ENCODE data around the gene TRAF7. TPM values are rescaled to one million over a fixed set of nuclear protein-coding genes. Genes with fewer than 3 reads are reported as not detected.
"Not testable (repeated sequence)": the region's sequence is repeated elsewhere in the genome, so short reads cannot be mapped to it uniquely, and the experiment has no call there.

Gene TRAF7
- total and polyA plus RNA-seq, 2 donors: 22.3 to 23.9 TPM

DNA sequence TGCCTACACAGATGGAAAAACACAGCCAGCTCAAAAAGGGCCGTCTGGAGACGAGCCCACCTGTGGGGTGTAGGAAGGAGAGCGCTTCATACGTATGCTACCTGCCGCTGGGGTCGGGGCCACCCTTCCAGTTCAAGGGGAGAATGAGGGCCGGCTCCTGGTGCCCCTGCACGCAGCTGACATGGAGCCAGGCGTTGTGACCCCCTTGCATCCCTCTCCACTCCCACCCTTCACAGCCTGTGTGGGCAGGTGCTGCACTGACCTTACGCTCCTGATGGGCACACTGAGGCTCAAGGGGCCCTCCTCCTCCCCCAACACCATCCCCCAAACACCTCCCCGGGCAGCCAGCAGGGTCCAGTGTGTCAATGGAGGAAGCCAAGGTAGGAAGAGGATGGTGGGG is 30.0 kb upstream of the TRAF7 start:
- not testable (repeated sequence) for DNase-seq (ENCODE audit: low read depth in 6 of 9, low spot score in 9 of 9); H3K4me3 ChIP-seq (ENCODE audit: low read length in 2 of 2); H3K36me3 ChIP-seq (ENCODE audit: control insufficient read depth in 2 of 2, insufficient read depth in 2 of 2, low read length in 1 of 2); H3K27me3 ChIP-seq (ENCODE audit: control insufficient read depth in 2 of 2, insufficient read depth in 1 of 2, low read length in 1 of 2); H3K27ac ChIP-seq (ENCODE audit: low read depth in 1 of 2, low read length in 1 of 2); H3K9me3 ChIP-seq (ENCODE audit: control insufficient read depth in 2 of 2, insufficient read depth in 1 of 2, low read length in 1 of 2)
- H3K4me1 ChIP-seq (ENCODE audit: control insufficient read depth in 2 of 2, insufficient read depth in 2 of 2, low read length in 2 of 2): peaks cover 6 to 27% of the 10 kb centered on the region in 2 donors
- WGBS: 66% methylated on average over 11 of the region's 11 CpGs

DNA sequence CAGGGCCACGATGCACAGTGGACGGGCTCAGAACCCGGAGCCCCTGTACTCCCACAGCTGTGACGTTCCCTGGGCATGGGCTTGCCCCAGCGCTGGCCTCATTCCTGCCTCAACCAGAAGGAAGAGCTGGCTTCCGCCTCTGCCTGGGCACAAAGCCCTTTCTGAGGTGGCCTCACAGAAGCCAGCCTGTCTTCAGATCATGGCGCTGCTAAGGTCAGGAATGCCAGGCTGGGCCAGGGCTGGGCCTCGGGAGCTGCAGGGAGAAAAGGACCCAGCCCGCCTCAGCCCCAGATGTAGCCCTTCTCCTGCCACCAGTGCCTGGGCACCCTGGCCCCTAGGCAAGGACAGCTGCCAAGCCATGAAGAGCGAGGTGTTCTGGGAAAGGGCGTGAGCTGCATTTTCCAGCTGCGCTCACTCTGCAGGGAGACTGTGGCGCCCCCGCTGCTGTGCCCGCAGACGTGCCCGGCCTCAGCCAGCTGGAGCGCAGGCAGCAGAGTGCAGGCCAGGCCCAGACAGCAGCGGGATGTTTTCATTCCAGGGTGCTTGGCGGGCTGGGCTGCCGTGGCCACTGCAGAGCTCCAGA is 29.3 kb upstream of the TRAF7 start:
- not testable (repeated sequence) for H3K4me3 ChIP-seq (ENCODE audit: low read length in 2 of 2); H3K27ac ChIP-seq (ENCODE audit: low read depth in 1 of 2, low read length in 1 of 2); H3K36me3 ChIP-seq (ENCODE audit: control insufficient read depth in 2 of 2, insufficient read depth in 2 of 2, low read length in 1 of 2); DNase-seq (ENCODE audit: low read depth in 6 of 9, low spot score in 9 of 9); H3K27me3 ChIP-seq (ENCODE audit: control insufficient read depth in 2 of 2, insufficient read depth in 1 of 2, low read length in 1 of 2); H3K9me3 ChIP-seq (ENCODE audit: control insufficient read depth in 2 of 2, insufficient read depth in 1 of 2, low read length in 1 of 2)
- 94% methylated on average over 21 of the region's 21 CpGs for WGBS
- H3K4me1 ChIP-seq (ENCODE audit: control insufficient read depth in 2 of 2, insufficient read depth in 2 of 2, low read length in 2 of 2): peaks cover 6 to 27% of the 10 kb centered on the region in 2 donors

- WGBS: 93% methylated on average over 31 of the region's 31 CpGs
- H3K27ac ChIP-seq (ENCODE audit: low read depth in 1 of 2, low read length in 1 of 2): peak overlapping the region in 1 of 2 donors; percentile 38
- DNase-seq (ENCODE audit: low read depth in 6 of 9, low spot score in 9 of 9); H3K27me3 ChIP-seq (ENCODE audit: control insufficient read depth in 2 of 2, insufficient read depth in 1 of 2, low read length in 1 of 2); H3K4me3 ChIP-seq (ENCODE audit: low read length in 2 of 2); H3K9me3 ChIP-seq (ENCODE audit: control insufficient read depth in 2 of 2, insufficient read depth in 1 of 2, low read length in 1 of 2); H3K36me3 ChIP-seq (ENCODE audit: control insufficient read depth in 2 of 2, insufficient read depth in 2 of 2, low read length in 1 of 2): not testable (repeated sequence)
- peaks cover 6 to 27% of the 10 kb centered on the region in 2 donors for H3K4me1 ChIP-seq (ENCODE audit: control insufficient read depth in 2 of 2, insufficient read depth in 2 of 2, low read length in 2 of 2)
These were observed 28.5 kb upstream of the TRAF7 start for GRCh38 chr16:2126928-2127556.

DNA sequence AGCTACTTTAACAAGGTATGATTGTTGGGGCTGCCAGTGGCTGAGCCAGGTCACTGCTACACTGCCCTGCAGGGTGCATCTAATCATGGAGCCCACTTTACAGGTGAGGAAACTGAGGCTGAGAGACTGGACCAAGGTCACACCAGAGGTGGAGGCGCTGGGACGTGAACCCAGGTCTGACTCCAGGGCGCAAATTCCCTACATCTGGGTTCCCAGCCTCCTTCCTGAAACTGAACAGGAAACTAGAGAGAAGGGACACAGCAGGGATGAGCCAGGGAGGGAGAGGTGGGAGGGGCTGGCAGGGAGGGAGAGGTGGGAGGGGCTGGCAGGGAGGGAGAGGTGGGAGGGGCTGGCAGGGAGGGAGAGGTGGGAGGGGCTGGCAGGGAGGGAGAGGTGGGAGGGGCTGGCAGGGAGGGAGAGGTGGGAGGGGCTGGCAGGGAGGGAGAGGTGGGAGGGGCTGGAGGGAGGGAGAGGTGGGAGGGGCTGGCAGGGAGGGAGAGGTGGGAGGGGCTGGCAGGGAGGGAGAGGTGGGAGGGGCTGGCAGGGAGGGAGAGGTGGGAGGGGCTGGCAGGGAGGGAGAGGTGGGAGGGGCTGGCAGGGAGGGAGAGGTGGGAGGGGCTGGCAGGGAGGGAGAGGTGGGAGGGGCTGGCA is 27.8 kb upstream of the TRAF7 start:
- not testable (repeated sequence) for DNase-seq (ENCODE audit: low read depth in 6 of 9, low spot score in 9 of 9); H3K9me3 ChIP-seq (ENCODE audit: control insufficient read depth in 2 of 2, insufficient read depth in 1 of 2, low read length in 1 of 2); H3K27me3 ChIP-seq (ENCODE audit: control insufficient read depth in 2 of 2, insufficient read depth in 1 of 2, low read length in 1 of 2); H3K36me3 ChIP-seq (ENCODE audit: control insufficient read depth in 2 of 2, insufficient read depth in 2 of 2, low read length in 1 of 2); H3K4me3 ChIP-seq (ENCODE audit: low read length in 2 of 2)
- Histone ChIP-seq H3K27ac (ENCODE audit: low read depth in 1 of 2, low read length in 1 of 2) (peak overlapping the region in 1 of 2 donors; percentile 55), H3K4me1 (ENCODE audit: control insufficient read depth in 2 of 2, insufficient read depth in 2 of 2, low read length in 2 of 2) (peaks cover 6 to 27% of the 10 kb centered on the region in 2 donors)
- WGBS: 92% methylated on average over 3 of the region's 3 CpGs

DNA sequence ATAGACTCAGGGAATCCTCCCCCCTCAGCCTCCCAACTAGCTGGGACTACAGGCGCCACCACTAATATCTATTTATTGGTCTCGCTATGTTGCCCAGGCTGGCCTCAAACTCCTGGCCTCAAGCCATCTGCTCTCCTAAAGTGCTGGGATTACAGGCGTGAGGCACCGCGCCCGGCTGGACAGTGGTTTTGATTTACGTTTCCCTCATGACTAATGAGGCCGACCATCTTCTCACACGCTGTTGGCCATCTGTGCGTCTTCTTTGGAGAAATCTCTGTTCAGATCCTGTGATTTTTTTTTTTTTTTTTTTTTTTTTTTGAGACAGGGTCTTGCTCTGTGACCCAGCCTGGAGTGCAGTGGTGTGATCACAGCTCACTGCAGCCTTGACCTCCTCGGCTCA is 26.3 kb upstream of the TRAF7 start:
- H3K36me3 ChIP-seq (ENCODE audit: control insufficient read depth in 2 of 2, insufficient read depth in 2 of 2, low read length in 1 of 2); H3K9me3 ChIP-seq (ENCODE audit: control insufficient read depth in 2 of 2, insufficient read depth in 1 of 2, low read length in 1 of 2); DNase-seq (ENCODE audit: low read depth in 6 of 9, low spot score in 9 of 9); H3K27ac ChIP-seq (ENCODE audit: low read depth in 1 of 2, low read length in 1 of 2); H3K4me3 ChIP-seq (ENCODE audit: low read length in 2 of 2); H3K27me3 ChIP-seq (ENCODE audit: control insufficient read depth in 2 of 2, insufficient read depth in 1 of 2, low read length in 1 of 2): not testable (repeated sequence)
- H3K4me1 ChIP-seq (ENCODE audit: control insufficient read depth in 2 of 2, insufficient read depth in 2 of 2, low read length in 2 of 2): peaks cover 6 to 26% of the 10 kb centered on the region in 2 donors
- 97% methylated on average over 9 of the region's 11 CpGs for WGBS

DNA sequence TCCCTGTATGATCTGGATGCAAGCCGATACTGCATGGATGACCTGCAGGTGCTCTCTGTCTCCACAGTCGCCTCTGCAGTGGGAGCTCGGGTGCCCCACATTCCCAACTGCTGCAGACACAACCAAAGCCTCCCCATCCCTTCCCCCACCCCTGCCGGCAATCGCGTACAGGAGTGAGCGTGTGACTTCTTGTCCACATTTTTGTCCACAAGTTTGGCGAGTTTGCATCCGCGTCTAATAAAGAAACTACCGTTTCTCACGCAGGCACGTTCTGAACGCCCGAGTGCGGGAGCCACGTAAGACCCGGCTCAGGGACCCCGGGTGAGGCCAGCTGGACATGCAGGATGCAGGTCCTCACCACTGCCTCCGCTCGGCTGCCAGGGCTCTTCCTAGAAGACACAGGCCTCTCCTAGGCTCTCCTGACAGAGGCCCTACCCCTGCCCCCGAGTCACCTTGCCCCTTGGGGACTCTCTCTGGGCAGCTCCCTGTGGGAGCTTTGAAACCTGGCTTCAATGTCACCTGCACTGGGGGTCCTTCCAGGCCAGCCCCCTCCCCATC is 25.6 kb upstream of the TRAF7 start:
- H3K4me1 ChIP-seq (ENCODE audit: control insufficient read depth in 2 of 2, insufficient read depth in 2 of 2, low read length in 2 of 2): peaks cover 6 to 19% of the 10 kb centered on the region in 2 donors
- not testable (repeated sequence) for H3K4me3 ChIP-seq (ENCODE audit: low read length in 2 of 2); H3K27me3 ChIP-seq (ENCODE audit: control insufficient read depth in 2 of 2, insufficient read depth in 1 of 2, low read length in 1 of 2); DNase-seq (ENCODE audit: low read depth in 6 of 9, low spot score in 9 of 9); H3K9me3 ChIP-seq (ENCODE audit: control insufficient read depth in 2 of 2, insufficient read depth in 1 of 2, low read length in 1 of 2); H3K27ac ChIP-seq (ENCODE audit: low read depth in 1 of 2, low read length in 1 of 2); H3K36me3 ChIP-seq (ENCODE audit: control insufficient read depth in 2 of 2, insufficient read depth in 2 of 2, low read length in 1 of 2)
- WGBS: 94% methylated on average over 22 of the region's 22 CpGs

- H3K4me1 ChIP-seq (ENCODE audit: control insufficient read depth in 2 of 2, insufficient read depth in 2 of 2, low read length in 2 of 2): peaks cover 0 to 10% of the 10 kb centered on the region in 2 donors
- H3K27me3 ChIP-seq (ENCODE audit: control insufficient read depth in 2 of 2, insufficient read depth in 1 of 2, low read length in 1 of 2); DNase-seq (ENCODE audit: low read depth in 6 of 9, low spot score in 9 of 9); H3K36me3 ChIP-seq (ENCODE audit: control insufficient read depth in 2 of 2, insufficient read depth in 2 of 2, low read length in 1 of 2); H3K9me3 ChIP-seq (ENCODE audit: control insufficient read depth in 2 of 2, insufficient read depth in 1 of 2, low read length in 1 of 2); H3K27ac ChIP-seq (ENCODE audit: low read depth in 1 of 2, low read length in 1 of 2); H3K4me3 ChIP-seq (ENCODE audit: low read length in 2 of 2): not testable (repeated sequence)
- WGBS: 94% methylated on average over 6 of the region's 12 CpGs
These were observed 21.8 kb upstream of the TRAF7 start for GRCh38 chr16:2133797-2134196.

DNA sequence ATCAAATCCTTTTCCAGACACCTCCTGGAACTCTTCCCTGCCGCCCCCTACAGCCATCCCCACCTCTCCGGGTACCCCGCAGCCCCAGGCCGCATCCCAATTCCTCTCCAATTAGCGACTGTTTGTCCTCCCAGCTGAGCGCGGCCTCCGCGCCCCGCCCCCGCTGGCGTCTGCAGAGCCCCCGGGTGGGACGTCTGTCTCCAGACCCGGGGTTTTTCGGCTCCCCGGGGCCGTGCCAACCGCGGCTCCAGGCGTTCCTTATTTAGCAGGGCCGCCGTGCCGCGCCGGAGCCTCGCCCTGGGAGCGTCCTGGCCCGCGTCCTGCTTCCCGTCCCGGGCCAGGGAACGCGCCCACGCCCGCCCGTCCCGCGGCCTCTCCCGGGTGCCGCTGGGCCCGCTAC is 20.5 kb upstream of the TRAF7 start:
- WGBS: 0% methylated on average over 30 of the region's 42 CpGs
- not testable (repeated sequence) for H3K27ac ChIP-seq (ENCODE audit: low read depth in 1 of 2, low read length in 1 of 2); H3K4me1 ChIP-seq (ENCODE audit: control insufficient read depth in 2 of 2, insufficient read depth in 2 of 2, low read length in 2 of 2); H3K9me3 ChIP-seq (ENCODE audit: control insufficient read depth in 2 of 2, insufficient read depth in 1 of 2, low read length in 1 of 2); H3K36me3 ChIP-seq (ENCODE audit: control insufficient read depth in 2 of 2, insufficient read depth in 2 of 2, low read length in 1 of 2); H3K27me3 ChIP-seq (ENCODE audit: control insufficient read depth in 2 of 2, insufficient read depth in 1 of 2, low read length in 1 of 2); DNase-seq (ENCODE audit: low read depth in 6 of 9, low spot score in 9 of 9)
- peak overlapping the region; percentile 35 to 47 for H3K4me3 ChIP-seq (ENCODE audit: low read length in 2 of 2)

- not testable (repeated sequence) for H3K36me3 ChIP-seq (ENCODE audit: control insufficient read depth in 2 of 2, insufficient read depth in 2 of 2, low read length in 1 of 2); H3K9me3 ChIP-seq (ENCODE audit: control insufficient read depth in 2 of 2, insufficient read depth in 1 of 2, low read length in 1 of 2); H3K27me3 ChIP-seq (ENCODE audit: control insufficient read depth in 2 of 2, insufficient read depth in 1 of 2, low read length in 1 of 2)
- WGBS: under 1% methylated on average over 62 of the region's 81 CpGs
- Histone ChIP-seq H3K27ac (ENCODE audit: low read depth in 1 of 2, low read length in 1 of 2) (peak within 1 kb of the TSS; percentile 52 to 69), H3K4me1 (ENCODE audit: control insufficient read depth in 2 of 2, insufficient read depth in 2 of 2, low read length in 2 of 2) (peaks cover 0 to 10% of the 10 kb centered on the region in 2 donors), H3K4me3 (ENCODE audit: low read length in 2 of 2) (peak within 1 kb of the TSS; percentile 35 to 47)
- DNase-seq (ENCODE audit: low read depth in 6 of 9, low spot score in 9 of 9): peak; percentile 80 to 97 (median 92)
These were observed 19.7 kb upstream of the TRAF7 start, which contains the start of gene PKD1 for GRCh38 chr16:2135770-2136490. Gene PKD1 (minus strand): TSS chr16:2135898. CDS start chr16:2135689, 209 bp downstream.

Data from thymus (tissue), 11 donors.